ENCODE data around the gene URB2. TPM values are rescaled to one million over a fixed set of nuclear protein-coding genes. Genes with fewer than 3 reads are reported as not detected.

The URB2 gene
- total and polyA plus RNA-seq, 7 experiments from 2014 or later: 5.6 to 18.2 (median 10.3) TPM

DNA sequence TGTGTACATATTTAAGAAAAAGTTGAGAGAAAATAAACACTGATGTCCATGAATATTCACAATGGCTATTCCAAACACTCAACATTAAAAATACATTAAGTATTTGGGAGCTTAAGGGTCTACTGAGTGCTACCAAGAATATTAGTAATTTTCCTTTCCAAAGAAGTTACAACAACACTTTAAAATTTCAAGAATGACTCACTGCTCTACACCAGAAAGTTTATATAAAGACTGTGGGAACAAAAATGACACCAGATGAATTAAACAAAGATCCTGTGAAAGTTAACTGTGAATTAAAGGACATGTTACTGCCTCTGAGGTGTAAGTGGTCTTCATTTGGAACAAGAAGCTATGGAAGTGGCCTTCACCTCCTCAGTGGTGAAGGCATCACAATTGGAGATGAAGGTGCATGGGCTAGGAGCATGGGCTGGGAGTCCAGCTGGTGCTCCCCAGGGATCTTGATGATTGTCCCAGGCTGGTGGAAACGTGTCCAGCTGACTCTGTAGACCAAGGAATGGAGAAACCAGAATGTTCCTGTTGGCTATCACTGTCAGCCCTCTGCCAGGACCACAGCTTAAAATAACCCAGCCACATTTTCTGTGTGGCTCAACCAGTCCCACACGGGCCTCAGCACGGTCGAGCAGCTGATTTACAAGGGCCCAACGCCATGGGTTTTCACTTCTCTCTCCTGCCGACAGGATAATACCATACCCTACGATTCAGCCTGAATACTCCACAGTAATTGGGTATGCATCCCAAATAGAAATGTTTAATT is 28.9 kb upstream of the URB2 start:
- CTCF ChIA-PET: no interaction called here
- Mint-ChIP-seq H3K27me3 (no peaks in the 10 kb centered on the region), H3K36me3 (peaks cover 4 to 66% (median 35%) of the 10 kb centered on the region in 5 donors), H3K4me3 (no peak overlapping the region), H3K9me3 (no peaks in the 10 kb centered on the region), H3K4me1 (peaks cover 0 to 11% (median 7%) of the 10 kb centered on the region in 7 donors), H3K27ac (peak overlapping the region in 1 of 9 donors; percentile 23)
- Histone ChIP-seq H3K36me3 (ENCODE audit: control insufficient read depth in 2 of 3, insufficient read depth in 3 of 3, low read length in 3 of 3) (peaks cover 2 to 40% (median 11%) of the 10 kb centered on the region in 3 experiments), H3K4me3 (ENCODE audit: low read length) (no peak overlapping the region), H3K27me3 (ENCODE audit: control insufficient read depth in 2 of 2, insufficient read depth in 2 of 2, low read length in 2 of 2) (no peaks in the 10 kb centered on the region), H3K9me3 (ENCODE audit: control insufficient read depth in 2 of 3, low read length in 3 of 3) (no peaks in the 10 kb centered on the region), H3K4me1 (ENCODE audit: control insufficient read depth in 2 of 2, insufficient read depth in 2 of 2, low read length in 2 of 2) (no peaks in the 10 kb centered on the region), H3K27ac (ENCODE audit: low read depth, low read length) (no peak overlapping the region)
- ATAC-seq (no peak), DNase-seq (no peak)
- intact Hi-C loops (cut with micrococcal nuclease): no loop called here
- POLR2A ChIA-PET: no interaction called here

DNA sequence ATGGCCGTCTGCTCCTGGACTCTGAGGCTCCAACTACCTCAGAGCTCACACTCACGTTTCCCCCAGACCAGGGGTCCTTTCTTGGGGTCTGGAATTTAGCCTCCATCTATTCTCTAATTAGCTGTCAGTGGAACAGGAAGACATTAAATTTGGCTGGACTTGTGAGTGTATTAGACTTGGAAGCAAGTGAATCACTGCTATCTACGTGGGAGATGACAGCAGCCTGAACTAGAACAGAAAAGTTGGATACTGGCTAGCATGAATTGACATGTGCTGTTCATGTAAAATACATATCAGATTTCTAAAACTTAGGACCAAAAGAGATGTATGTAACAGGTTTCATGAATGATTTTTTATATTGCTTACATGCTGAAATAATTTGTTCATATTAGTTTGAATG is 28.2 kb upstream of the URB2 start:
- POLR2A ChIA-PET: no interaction called here
- Histone ChIP-seq H3K4me3 (ENCODE audit: low read length) (no peak overlapping the region), H3K27ac (ENCODE audit: low read depth, low read length) (no peak overlapping the region), H3K36me3 (ENCODE audit: control insufficient read depth in 2 of 3, insufficient read depth in 3 of 3, low read length in 3 of 3) (peaks cover 10 to 44% (median 16%) of the 10 kb centered on the region in 3 experiments), H3K9me3 (ENCODE audit: control insufficient read depth in 2 of 3, low read length in 3 of 3) (no peaks in the 10 kb centered on the region), H3K4me1 (ENCODE audit: control insufficient read depth in 2 of 2, insufficient read depth in 2 of 2, low read length in 2 of 2) (no peaks in the 10 kb centered on the region), H3K27me3 (ENCODE audit: control insufficient read depth in 2 of 2, insufficient read depth in 2 of 2, low read length in 2 of 2) (no peaks in the 10 kb centered on the region)
- no peaks in the 10 kb centered on the region for H3K9me3 Mint-ChIP-seq
- DNase-seq (no peak), ATAC-seq (no peak)
- CTCF ChIA-PET: no interaction called here
- peak overlapping the region in 2 of 9 donors; percentile 23 to 37 for H3K27ac Mint-ChIP-seq
- no peak overlapping the region for H3K4me3 Mint-ChIP-seq
- intact Hi-C loops (cut with micrococcal nuclease): no loop called here
- H3K4me1 Mint-ChIP-seq: peaks cover 0 to 11% (median 7%) of the 10 kb centered on the region in 7 donors
- peaks cover 12 to 70% (median 42%) of the 10 kb centered on the region in 5 donors for H3K36me3 Mint-ChIP-seq
- no peaks in the 10 kb centered on the region for H3K27me3 Mint-ChIP-seq

DNA sequence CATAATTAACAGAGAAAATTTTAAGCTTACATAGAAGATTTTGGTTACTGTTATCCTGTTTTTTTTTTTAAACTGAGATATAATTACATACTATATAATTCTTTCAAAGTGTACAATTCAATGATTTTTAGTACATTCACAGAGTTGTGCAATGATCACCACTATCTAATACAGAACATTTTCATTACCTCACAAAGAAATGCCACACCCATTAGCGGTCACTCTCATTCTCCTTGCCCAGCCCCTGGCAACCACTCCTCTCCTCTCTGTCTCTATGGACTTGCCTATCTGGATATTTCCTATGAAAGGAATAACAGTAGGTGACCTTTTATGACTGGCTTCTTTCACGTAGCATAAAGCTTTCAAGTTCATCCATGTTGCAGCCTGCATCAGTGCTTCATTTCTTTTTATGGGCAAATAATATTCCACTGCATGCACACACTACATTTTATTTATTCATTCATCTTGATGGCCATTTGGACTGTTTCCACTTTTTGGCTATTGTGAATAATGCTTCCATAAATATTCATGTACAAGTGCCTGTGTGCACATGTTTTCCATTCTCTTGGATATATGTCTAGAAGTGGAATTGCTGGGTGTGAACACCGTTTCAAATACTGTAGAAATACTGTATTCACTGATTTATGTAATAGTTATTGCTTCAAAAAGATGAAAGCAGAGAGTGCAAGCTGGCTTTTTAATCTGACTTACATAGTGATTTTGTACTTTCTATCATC is 26.7 kb upstream of the URB2 start:
- DNase-seq: no peak
- Mint-ChIP-seq H3K9me3 (no peaks in the 10 kb centered on the region), H3K27ac (no peak overlapping the region), H3K27me3 (no peaks in the 10 kb centered on the region), H3K4me3 (no peak overlapping the region), H3K4me1 (peaks cover 0 to 11% (median 7%) of the 10 kb centered on the region in 7 donors), H3K36me3 (peaks cover 12 to 61% (median 42%) of the 10 kb centered on the region in 5 donors)
- ChIA-PET POLR2A (no interaction called here), CTCF (no interaction called here)
- intact Hi-C loops (cut with micrococcal nuclease): no loop called here
- no peaks in the 10 kb centered on the region for H3K4me1 ChIP-seq (ENCODE audit: control insufficient read depth in 2 of 2, insufficient read depth in 2 of 2, low read length in 2 of 2)
- peaks cover 12 to 47% (median 16%) of the 10 kb centered on the region in 3 experiments for H3K36me3 ChIP-seq (ENCODE audit: control insufficient read depth in 2 of 3, insufficient read depth in 3 of 3, low read length in 3 of 3)
- no peak overlapping the region for H3K27ac ChIP-seq (ENCODE audit: low read depth, low read length)
- no peak for ATAC-seq
- H3K27me3 ChIP-seq (ENCODE audit: control insufficient read depth in 2 of 2, insufficient read depth in 2 of 2, low read length in 2 of 2): no peaks in the 10 kb centered on the region
- no peaks in the 10 kb centered on the region for H3K9me3 ChIP-seq (ENCODE audit: control insufficient read depth in 2 of 3, low read length in 3 of 3)
- no peak overlapping the region for H3K4me3 ChIP-seq (ENCODE audit: low read length)

- ChIA-PET POLR2A (interaction anchor here (0.6 kb wide), 1 partner anchor 511 kb away, joined by 3 read pairs; no protein-coding TSS in a partner anchor), CTCF (no interaction called here)
- peaks cover 8 to 42% (median 12%) of the 10 kb centered on the region in 3 experiments for H3K36me3 ChIP-seq (ENCODE audit: control insufficient read depth in 2 of 3, insufficient read depth in 3 of 3, low read length in 3 of 3)
- H3K4me3 Mint-ChIP-seq: no peak overlapping the region
- intact Hi-C loops (cut with micrococcal nuclease): no loop called here
- H3K27ac ChIP-seq (ENCODE audit: low read depth, low read length): no peak overlapping the region
- no peaks in the 10 kb centered on the region for H3K4me1 ChIP-seq (ENCODE audit: control insufficient read depth in 2 of 2, insufficient read depth in 2 of 2, low read length in 2 of 2)
- no peaks in the 10 kb centered on the region for H3K27me3 ChIP-seq (ENCODE audit: control insufficient read depth in 2 of 2, insufficient read depth in 2 of 2, low read length in 2 of 2)
- no peaks in the 10 kb centered on the region for H3K9me3 Mint-ChIP-seq
- H3K27ac Mint-ChIP-seq: peak overlapping the region in 1 of 9 donors; percentile 34
- no peak for ATAC-seq
- H3K36me3 Mint-ChIP-seq: peaks cover 12 to 56% (median 40%) of the 10 kb centered on the region in 5 donors
- no peak for DNase-seq
- no peaks in the 10 kb centered on the region for H3K9me3 ChIP-seq (ENCODE audit: control insufficient read depth in 2 of 3, low read length in 3 of 3)
- peaks cover 0 to 11% (median 7%) of the 10 kb centered on the region in 7 donors for H3K4me1 Mint-ChIP-seq
- no peak overlapping the region for H3K4me3 ChIP-seq (ENCODE audit: low read length)
- no peaks in the 10 kb centered on the region for H3K27me3 Mint-ChIP-seq
Observed at GRCh38 chr1:229600229-229600628, 25.8 kb upstream of the URB2 start.

GRCh38 chr1:229603371-229604005 is 22.6 kb upstream of the URB2 start:
- Histone ChIP-seq H3K4me3 (ENCODE audit: low read length) (no peak overlapping the region), H3K27ac (ENCODE audit: low read depth, low read length) (no peak overlapping the region), H3K27me3 (ENCODE audit: control insufficient read depth in 2 of 2, insufficient read depth in 2 of 2, low read length in 2 of 2) (no peaks in the 10 kb centered on the region), H3K36me3 (ENCODE audit: control insufficient read depth in 2 of 3, insufficient read depth in 3 of 3, low read length in 3 of 3) (peaks cover 12 to 50% (median 12%) of the 10 kb centered on the region in 3 experiments), H3K9me3 (ENCODE audit: control insufficient read depth in 2 of 3, low read length in 3 of 3) (no peaks in the 10 kb centered on the region), H3K4me1 (ENCODE audit: control insufficient read depth in 2 of 2, insufficient read depth in 2 of 2, low read length in 2 of 2) (no peaks in the 10 kb centered on the region)
- H3K36me3 Mint-ChIP-seq: peaks cover 18 to 51% (median 39%) of the 10 kb centered on the region in 5 donors
- H3K27me3 Mint-ChIP-seq: no peaks in the 10 kb centered on the region
- H3K9me3 Mint-ChIP-seq: no peaks in the 10 kb centered on the region
- intact Hi-C loops (cut with micrococcal nuclease): no loop called here
- no peak overlapping the region for H3K27ac Mint-ChIP-seq
- DNase-seq (no peak), ATAC-seq (no peak)
- H3K4me1 Mint-ChIP-seq: peaks cover 0 to 7% (median 5%) of the 10 kb centered on the region in 7 donors
- ChIA-PET POLR2A (no interaction called here), CTCF (no interaction called here)
- no peak overlapping the region for H3K4me3 Mint-ChIP-seq

GRCh38 chr1:229607370-229607769 is 18.7 kb upstream of the URB2 start:
- Histone ChIP-seq H3K27me3 (ENCODE audit: control insufficient read depth in 2 of 2, insufficient read depth in 2 of 2, low read length in 2 of 2) (no peaks in the 10 kb centered on the region), H3K4me3 (ENCODE audit: low read length) (no peak overlapping the region), H3K36me3 (ENCODE audit: control insufficient read depth in 2 of 3, insufficient read depth in 3 of 3, low read length in 3 of 3) (peaks cover 17 to 69% (median 36%) of the 10 kb centered on the region in 3 experiments), H3K27ac (ENCODE audit: low read depth, low read length) (no peak overlapping the region), H3K9me3 (ENCODE audit: control insufficient read depth in 2 of 3, low read length in 3 of 3) (no peaks in the 10 kb centered on the region), H3K4me1 (ENCODE audit: control insufficient read depth in 2 of 2, insufficient read depth in 2 of 2, low read length in 2 of 2) (no peaks in the 10 kb centered on the region)
- DNase-seq (no peak), ATAC-seq (no peak)
- no peaks in the 10 kb centered on the region for H3K27me3 Mint-ChIP-seq
- intact Hi-C loops (cut with micrococcal nuclease): no loop called here
- POLR2A ChIA-PET: no interaction called here
- no peaks in the 10 kb centered on the region for H3K9me3 Mint-ChIP-seq
- peaks cover 0 to 7% (median 0%) of the 10 kb centered on the region in 7 donors for H3K4me1 Mint-ChIP-seq
- no peak overlapping the region for H3K4me3 Mint-ChIP-seq
- H3K27ac Mint-ChIP-seq: peak overlapping the region in 2 of 9 donors; percentile 5 to 37
- CTCF ChIA-PET: no interaction called here
- peaks cover 27 to 59% (median 46%) of the 10 kb centered on the region in 5 donors for H3K36me3 Mint-ChIP-seq

Data from naive thymus-derived CD4-positive, alpha-beta T cell (primary cell).